GM12891 (cell line): ENCODE measurements around the gene FZD10.

Experiments used
- DNase-seq: peaks from one replicate; pipeline ENCODE4 v3.0.0; 2011; ENCODE audit warnings: low spot score; ENCODE audit not compliant: insufficient read length
- FAIRE-seq: peaks from 2 replicates; lab custom pipeline; 2011; peaks lifted over from hg19 to GRCh38; lab: Jason Lieb, UNC
- PAX5 ChIP-seq: IDR thresholded peaks from 2 replicates; pipeline ENCODE4 v1.6.1; 2011; ENCODE audit warnings: low read length, moderate library complexity, mild to moderate bottlenecking; ENCODE audit not compliant: insufficient read depth, severe bottlenecking
- POLR2A ChIP-seq: IDR thresholded peaks from 2 replicates; pipeline ENCODE4 v1.6.1; 2011; ENCODE audit warnings: low read depth, low read length, control low read depth
- POLR2AphosphoS5 ChIP-seq: IDR thresholded peaks from 2 replicates; pipeline ENCODE4 v1.6.1; 2011; ENCODE audit warnings: low read depth, low read length, control low read depth
- POU2F2 ChIP-seq: IDR thresholded peaks from 2 replicates; pipeline ENCODE4 v1.6.1; 2011; ENCODE audit warnings: low read depth, mild to moderate bottlenecking, control low read depth, low read length, moderate library complexity
- SPI1 ChIP-seq: IDR thresholded peaks from 2 replicates; pipeline ENCODE4 v1.6.1; 2011; ENCODE audit warnings: low read depth, low read length, control low read depth
- TAF1 ChIP-seq: IDR thresholded peaks from 2 replicates; pipeline ENCODE4 v1.6.1; 2011; ENCODE audit warnings: low read depth, low read length, control low read depth

Gene FZD10

DNA sequence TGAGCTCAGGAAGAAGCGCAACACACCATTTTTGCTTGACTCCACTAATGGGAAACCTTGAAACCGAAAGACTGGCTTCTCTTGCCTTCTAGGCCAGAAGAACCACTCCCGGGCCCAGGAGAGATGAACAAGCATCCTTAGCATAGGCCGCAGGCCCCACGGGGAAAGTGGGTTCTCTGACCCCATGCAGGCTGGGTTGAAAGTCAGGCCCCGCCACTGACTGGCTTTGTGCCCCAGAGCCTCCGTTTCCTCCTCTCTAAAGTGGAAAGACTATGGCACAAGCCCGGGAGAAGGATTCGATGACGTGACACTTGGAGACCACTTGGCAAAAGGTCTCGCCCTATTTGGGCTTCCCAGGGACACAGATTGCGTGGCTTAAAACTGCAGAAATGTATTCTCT is 9.9 kb upstream of the FZD10 start:
- DNase-seq (no peak), FAIRE-seq (no peak)
- TF ChIP-seq PAX5 (no peak), SPI1 (no peak), POLR2A (no peak), TAF1 (no peak), POU2F2 (no peak), POLR2AphosphoS5 (no peak)

DNA sequence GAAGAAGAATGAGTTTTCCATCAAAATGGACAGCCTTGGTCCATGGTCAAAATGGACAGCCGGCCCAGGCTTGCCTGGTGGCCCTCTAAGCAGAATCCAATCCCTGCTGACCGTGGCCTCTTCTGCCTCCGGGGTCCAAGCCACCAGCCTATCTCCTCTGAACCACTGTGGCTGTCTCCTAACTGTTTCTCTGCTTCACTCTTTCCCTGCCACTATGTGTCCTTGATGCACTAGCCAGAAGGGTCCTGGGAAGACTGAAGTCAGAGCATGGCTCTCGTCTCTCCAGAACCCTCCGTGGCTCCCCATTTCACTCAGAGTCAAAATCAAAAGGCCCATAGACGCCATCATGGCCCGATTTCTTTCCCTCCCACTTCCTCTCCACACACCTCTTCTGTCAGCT is 8.5 kb upstream of the FZD10 start:
- FAIRE-seq: no peak
- TF ChIP-seq PAX5 (no peak), SPI1 (no peak)
- no peak for DNase-seq

GRCh38 chr12:130154276-130155070 is 7.8 kb upstream of the FZD10 start:
- TF ChIP-seq SPI1: no peak
- DNase-seq: no peak
- no peak for FAIRE-seq

- no peak for FAIRE-seq
- DNase-seq: no peak
- TF ChIP-seq SPI1: no peak
Measured at GRCh38 chr12:130155416-130156073, 6.7 kb upstream of the FZD10 start.

DNA sequence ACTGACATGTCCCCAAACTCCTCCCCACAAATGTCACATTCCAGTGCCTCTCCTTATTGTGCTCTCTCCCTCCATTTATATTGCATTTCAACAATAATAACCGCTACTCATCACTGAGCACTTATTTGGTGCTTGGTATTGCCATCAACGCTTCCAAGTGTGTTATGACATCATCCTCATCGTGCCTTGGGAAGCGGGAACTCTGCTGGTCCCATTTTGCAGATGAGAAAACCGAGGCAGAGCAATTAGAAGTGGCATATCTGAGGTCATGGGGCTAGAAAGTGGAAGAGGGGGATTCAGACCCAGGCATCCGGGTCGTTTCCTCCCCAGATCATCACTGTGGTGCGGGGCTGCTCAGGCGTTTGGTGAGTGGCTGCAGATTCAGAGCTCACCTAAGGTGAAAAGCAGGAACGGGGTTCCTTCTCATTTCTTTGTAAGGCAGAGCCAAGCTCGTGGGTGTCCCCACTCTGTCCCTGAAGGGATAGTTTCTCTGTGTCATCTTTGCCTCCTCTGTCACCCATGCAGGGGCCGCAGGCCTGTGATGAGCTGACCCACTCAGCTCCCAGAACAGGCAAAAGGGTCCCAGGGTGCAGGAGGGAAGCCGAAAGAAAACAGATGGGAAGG is 5.5 kb upstream of the FZD10 start:
- DNase-seq (no peak), FAIRE-seq (no peak)
- TF ChIP-seq PAX5 (no peak), POLR2AphosphoS5 (no peak), POLR2A (no peak), POU2F2 (no peak), TAF1 (no peak), SPI1 (no peak)

DNA sequence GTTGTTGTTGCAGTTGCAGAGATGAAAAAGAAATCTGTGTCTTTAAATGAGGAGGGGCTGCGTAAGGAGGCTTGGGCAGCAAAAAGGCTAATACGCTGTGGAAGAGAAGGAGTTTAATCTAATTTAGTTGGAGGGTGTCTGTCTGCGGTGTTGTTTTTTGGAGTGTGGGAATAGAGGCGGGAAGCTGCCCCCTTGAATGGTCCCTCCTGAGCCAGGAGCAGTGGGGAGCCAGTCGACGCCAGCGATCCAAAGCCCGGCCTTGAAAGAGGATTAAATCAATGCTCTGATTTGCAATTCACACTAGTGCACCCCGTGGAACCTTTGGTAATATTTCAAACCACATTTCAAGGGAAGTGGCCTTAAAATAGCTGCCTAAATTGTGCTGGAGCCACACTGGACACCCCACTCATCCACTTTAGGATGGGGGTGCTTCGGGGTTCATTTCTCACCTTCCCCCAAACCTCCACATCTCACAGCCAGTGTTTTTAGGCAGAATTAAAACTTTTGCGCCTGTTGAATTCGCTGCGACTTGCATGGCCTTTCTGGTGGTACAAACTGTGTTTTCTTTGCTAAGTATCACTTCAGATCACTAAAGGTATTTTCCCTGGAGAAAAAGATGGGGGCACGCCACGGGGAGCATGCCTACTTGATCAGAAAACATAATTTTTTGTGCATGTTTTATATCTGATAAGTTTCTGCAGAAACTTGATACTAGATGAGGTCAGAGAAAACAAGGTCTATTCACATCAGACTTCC is 4.1 kb upstream of the FZD10 start:
- no peak for DNase-seq
- TF ChIP-seq SPI1 (no peak), POLR2A (no peak), POLR2AphosphoS5 (no peak), POU2F2 (no peak), TAF1 (no peak), PAX5 (no peak)
- no peak for FAIRE-seq

DNA sequence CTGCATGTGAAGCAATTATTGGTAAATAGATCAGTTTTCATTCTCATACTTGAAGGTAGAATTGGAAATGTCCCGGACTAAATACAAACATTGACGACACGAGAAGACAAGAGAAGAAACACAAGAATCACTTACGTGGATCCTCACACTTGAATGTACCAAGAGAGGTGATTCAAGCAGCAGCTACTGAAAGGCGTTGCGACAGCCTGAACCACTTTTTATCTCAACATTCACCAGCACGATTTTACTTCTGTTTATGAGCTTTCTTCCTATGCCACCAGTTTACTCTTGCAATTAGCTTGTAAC is 3.6 kb upstream of the FZD10 start:
- DNase-seq: no peak
- FAIRE-seq: no peak

DNA sequence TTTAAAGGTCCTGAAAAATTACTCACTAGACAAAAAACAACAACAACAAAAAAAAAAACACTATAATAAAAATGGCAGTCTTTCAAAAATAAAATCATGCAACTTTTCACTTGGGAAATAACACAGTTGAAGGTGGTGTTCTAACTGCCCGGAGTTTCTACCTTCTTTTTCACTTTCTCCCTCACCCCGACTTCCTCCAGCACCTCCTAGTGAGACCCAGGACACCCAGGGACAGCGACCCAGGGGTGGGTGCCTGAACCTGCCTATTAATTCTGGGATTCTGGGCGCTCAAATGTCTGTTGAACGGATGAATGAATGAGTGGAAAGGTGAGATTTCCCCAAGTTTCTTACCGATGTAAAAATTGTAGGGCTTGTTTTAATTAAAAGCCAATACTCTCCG is 2.0 kb upstream of the FZD10 start:
- FAIRE-seq: no peak
- no peak for DNase-seq
- TF ChIP-seq POLR2AphosphoS5 (no peak), POU2F2 (no peak), SPI1 (no peak), POLR2A (no peak), PAX5 (no peak), TAF1 (no peak)

More for the DNA sequence above, 3.6 kb upstream of the FZD10 start:
- TF ChIP-seq POLR2A (no peak), PAX5 (no peak), POU2F2 (no peak), TAF1 (no peak), SPI1 (no peak), POLR2AphosphoS5 (no peak)

GRCh38 chr12:130160711-130161231 is 1.5 kb upstream of the FZD10 start:
- TF ChIP-seq POLR2A (no peak), PAX5 (no peak), POU2F2 (no peak), TAF1 (no peak), SPI1 (no peak), POLR2AphosphoS5 (no peak)
- DNase-seq: no peak
- FAIRE-seq: no peak
